Vagina (tissue), 2 donors: ENCODE measurements around the gene NOTCH4.

Experiments
- POLR2A ChIP-seq, 2 donors: fragments of 450-650 bp; IDR thresholded peaks; one replicate each; pipeline ENCODE4 v1.6.1; 2017; ENCODE audit warnings: antibody characterized with exemption in 2 of 2, mild to moderate bottlenecking in 2 of 2, moderate library complexity in 2 of 2
- POLR2AphosphoS5 ChIP-seq, 2 donors: sonication (generic); formaldehyde crosslinking; IDR thresholded peaks; one replicate each; pipeline ENCODE4 v1.9.0; 2017; ENCODE audit warnings: antibody characterized with exemption in 2 of 2, mild to moderate bottlenecking in 2 of 2, low read depth in 1 of 2; ENCODE audit not compliant: insufficient read depth in 1 of 2
- TF ChIP-seq, protein P1 (sequence below), 3 experiments: fragments of 450-650 bp in 2 of 3; fragments of 200-600 bp in 1 of 3; sonication (generic) in 1 of 3; IDR thresholded peaks; one replicate each; pipeline ENCODE4 v1.5.1; 2017 to 2019; ENCODE audit warnings: antibody characterized with exemption in 3 of 3, mild to moderate bottlenecking in 2 of 3, moderate library complexity in 2 of 3

- TF ChIP-seq, protein P1, sequence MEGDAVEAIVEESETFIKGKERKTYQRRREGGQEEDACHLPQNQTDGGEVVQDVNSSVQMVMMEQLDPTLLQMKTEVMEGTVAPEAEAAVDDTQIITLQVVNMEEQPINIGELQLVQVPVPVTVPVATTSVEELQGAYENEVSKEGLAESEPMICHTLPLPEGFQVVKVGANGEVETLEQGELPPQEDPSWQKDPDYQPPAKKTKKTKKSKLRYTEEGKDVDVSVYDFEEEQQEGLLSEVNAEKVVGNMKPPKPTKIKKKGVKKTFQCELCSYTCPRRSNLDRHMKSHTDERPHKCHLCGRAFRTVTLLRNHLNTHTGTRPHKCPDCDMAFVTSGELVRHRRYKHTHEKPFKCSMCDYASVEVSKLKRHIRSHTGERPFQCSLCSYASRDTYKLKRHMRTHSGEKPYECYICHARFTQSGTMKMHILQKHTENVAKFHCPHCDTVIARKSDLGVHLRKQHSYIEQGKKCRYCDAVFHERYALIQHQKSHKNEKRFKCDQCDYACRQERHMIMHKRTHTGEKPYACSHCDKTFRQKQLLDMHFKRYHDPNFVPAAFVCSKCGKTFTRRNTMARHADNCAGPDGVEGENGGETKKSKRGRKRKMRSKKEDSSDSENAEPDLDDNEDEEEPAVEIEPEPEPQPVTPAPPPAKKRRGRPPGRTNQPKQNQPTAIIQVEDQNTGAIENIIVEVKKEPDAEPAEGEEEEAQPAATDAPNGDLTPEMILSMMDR (IDR thresholded peaks at IDR 0.05), result no peak
- TF ChIP-seq POLR2A (IDR thresholded peaks at IDR 0.05), result no peak
- no peak for TF ChIP-seq POLR2AphosphoS5 (IDR thresholded peaks at IDR 0.05; ENCODE audit: insufficient read depth in 1 of 2, low read depth in 1 of 2)
These were observed 54.9 kb downstream of the NOTCH4 start for GRCh38 chr6:32168807-32169591.
